ENCODE measurements around the gene SH3BP1. TPM values are rescaled to one million over a fixed set of nuclear protein-coding genes. Genes with fewer than 3 reads are reported as not detected.
"Not testable (repeated sequence)": the region's sequence is repeated elsewhere in the genome, so short reads cannot be mapped to it uniquely, and the experiment has no call there.

SH3BP1 gene
- total and polyA plus RNA-seq, 4 donors: 3.6 to 8.8 (median 5.8) TPM

GRCh38 chr22:37604074-37604473 is 35.4 kb upstream of the SH3BP1 start:
- no peak for DNase-seq (ENCODE audit: low read depth in 4 of 6, low spot score in 6 of 6)
- Histone ChIP-seq H3K36me3 (ENCODE audit: control insufficient read depth, insufficient read depth, low read length) (no peaks in the 10 kb centered on the region), H3K27me3 (ENCODE audit: control insufficient read depth, insufficient read depth, low read length) (peaks cover 5% of the 10 kb centered on the region), H3K27ac (ENCODE audit: low read depth, low read length) (no peak overlapping the region), H3K4me1 (ENCODE audit: control insufficient read depth, insufficient read depth, low read length) (peaks cover 26% of the 10 kb centered on the region), H3K4me3 (ENCODE audit: low read depth, low read length) (no peak overlapping the region), H3K9me3 (ENCODE audit: control insufficient read depth, insufficient read depth, low read length) (no peaks in the 10 kb centered on the region)
- 97% methylated on average over 3 of the region's 6 CpGs for WGBS (ENCODE audit: insufficient coverage)

DNA sequence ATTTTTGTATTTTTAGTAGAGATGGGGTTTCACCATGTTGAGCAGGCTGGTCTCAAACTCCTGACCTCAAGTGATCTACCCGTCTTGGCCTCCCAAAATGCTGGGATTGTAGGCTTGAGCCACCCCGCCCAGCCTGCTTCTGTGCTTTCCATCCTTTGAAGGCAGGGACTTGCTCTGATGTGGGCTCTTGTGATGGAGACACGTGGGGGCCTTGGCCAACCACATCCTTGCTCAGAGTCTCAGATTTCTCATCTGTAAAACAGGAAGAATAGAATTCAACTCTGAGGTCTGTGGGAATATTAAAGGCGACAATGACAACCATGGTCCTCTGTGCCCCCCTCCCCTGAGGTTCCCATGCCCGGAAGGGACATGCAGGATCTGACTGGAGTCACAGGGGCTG is 34.6 kb upstream of the SH3BP1 start:
- peaks cover 26% of the 10 kb centered on the region for H3K4me1 ChIP-seq (ENCODE audit: control insufficient read depth, insufficient read depth, low read length)
- DNase-seq (ENCODE audit: low read depth in 4 of 6, low spot score in 6 of 6): no peak
- H3K27me3 ChIP-seq (ENCODE audit: control insufficient read depth, insufficient read depth, low read length): peaks cover 5% of the 10 kb centered on the region
- H3K9me3 ChIP-seq (ENCODE audit: control insufficient read depth, insufficient read depth, low read length): no peaks in the 10 kb centered on the region
- H3K4me3 ChIP-seq (ENCODE audit: low read depth, low read length): no peak overlapping the region
- WGBS (ENCODE audit: insufficient coverage): 75% methylated on average over 3 of the region's 5 CpGs
- no peaks in the 10 kb centered on the region for H3K36me3 ChIP-seq (ENCODE audit: control insufficient read depth, insufficient read depth, low read length)
- H3K27ac ChIP-seq (ENCODE audit: low read depth, low read length): no peak overlapping the region

DNA sequence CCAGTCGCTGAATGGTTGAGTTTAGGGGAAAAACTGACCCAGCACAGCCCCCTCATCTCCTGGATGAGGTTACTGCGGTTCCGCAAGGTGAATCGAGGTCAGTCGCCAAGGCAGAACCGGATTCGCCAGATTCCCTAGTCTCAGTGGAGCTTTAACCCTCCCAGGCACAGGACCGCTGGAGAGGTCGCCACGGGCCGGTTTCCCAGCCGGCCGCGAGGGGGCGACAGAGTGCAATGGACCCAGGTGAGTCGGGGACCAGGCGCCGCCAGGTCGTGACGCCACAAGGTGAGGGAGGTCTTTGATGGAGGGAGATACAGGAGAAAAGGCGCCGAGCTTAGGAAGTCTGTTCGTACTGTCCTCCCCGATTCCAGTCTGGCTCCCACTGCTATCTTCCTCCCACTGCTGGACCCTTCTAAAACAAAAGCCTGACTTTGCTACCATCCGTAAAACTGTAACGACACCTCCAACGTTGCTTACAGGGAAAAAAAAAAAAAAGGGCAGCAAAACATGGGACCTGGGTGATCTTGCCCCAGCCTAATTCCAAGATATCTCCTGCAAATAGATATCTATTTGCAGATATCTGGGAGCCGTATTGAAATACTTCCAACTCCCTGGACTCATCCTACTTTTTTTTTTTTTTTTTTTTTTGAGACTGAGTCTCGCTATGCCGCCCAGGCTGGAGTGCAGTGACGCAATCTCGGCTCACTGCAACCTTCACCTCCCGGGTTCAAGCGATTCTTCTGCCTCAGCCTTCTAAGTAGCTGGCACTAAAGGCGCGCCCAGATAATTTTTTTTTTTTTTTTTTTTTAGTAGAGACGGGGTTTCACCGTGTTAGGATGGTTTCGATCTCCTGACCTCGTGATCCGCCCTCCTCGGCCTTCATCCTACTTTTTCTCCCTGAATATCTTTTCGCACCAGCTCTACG is 32.2 kb upstream of the SH3BP1 start:
- peak overlapping the region; percentile 36 for H3K4me3 ChIP-seq (ENCODE audit: low read depth, low read length)
- H3K9me3 ChIP-seq (ENCODE audit: control insufficient read depth, insufficient read depth, low read length): no peaks in the 10 kb centered on the region
- 0% methylated on average over 20 of the region's 44 CpGs for WGBS (ENCODE audit: insufficient coverage)
- peak in 4 of 6 donors; percentile 44 to 94 (median 71) for DNase-seq (ENCODE audit: low read depth in 4 of 6, low spot score in 6 of 6)
- H3K36me3 ChIP-seq (ENCODE audit: control insufficient read depth, insufficient read depth, low read length): peaks cover 3% of the 10 kb centered on the region
- H3K27me3 ChIP-seq (ENCODE audit: control insufficient read depth, insufficient read depth, low read length): no peaks in the 10 kb centered on the region
- H3K27ac ChIP-seq (ENCODE audit: low read depth, low read length): peak overlapping the region; percentile 48
- H3K4me1 ChIP-seq (ENCODE audit: control insufficient read depth, insufficient read depth, low read length): peaks cover 36% of the 10 kb centered on the region

DNA sequence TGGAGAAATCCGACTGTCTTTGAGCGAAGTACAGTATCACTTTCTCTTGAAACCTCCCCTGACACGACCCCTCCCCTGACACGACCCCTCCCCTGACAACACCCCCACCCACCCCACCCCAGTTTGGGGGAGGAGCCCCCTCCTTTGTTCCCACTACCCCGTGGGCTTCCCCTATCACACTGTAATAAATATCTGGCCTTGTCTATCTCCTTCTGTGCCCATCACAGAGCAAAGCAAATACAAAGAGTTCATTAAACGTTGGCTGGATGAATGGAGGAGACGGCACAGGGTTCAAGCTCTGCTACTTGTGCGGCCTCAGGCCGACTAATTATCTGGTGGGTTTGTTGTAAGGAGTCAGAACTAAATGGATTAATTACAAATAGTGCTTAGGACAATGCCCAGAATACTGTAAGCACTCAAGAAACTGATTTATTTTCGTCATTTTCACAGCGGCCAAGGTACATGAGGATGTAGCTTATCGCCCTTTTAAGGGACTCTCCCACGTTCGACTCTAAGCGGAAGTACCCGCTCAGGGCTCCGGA is 31.5 kb upstream of the SH3BP1 start:
- DNase-seq (ENCODE audit: low read depth in 4 of 6, low spot score in 6 of 6): no peak
- 0% methylated on average over 10 of the region's 17 CpGs for WGBS (ENCODE audit: insufficient coverage)

GRCh38 chr22:37608477-37609239 is 30.8 kb upstream of the SH3BP1 start, which contains the start of gene GGA1:
Gene GGA1, plus strand, starts transcription at chr22:37608834. Its CDS starts 27 bp downstream, at chr22:37608861.
- Histone ChIP-seq H3K4me3 (ENCODE audit: low read depth, low read length) (peak within 1 kb of the TSS; percentile 77), H3K36me3 (ENCODE audit: control insufficient read depth, insufficient read depth, low read length) (peaks cover 11% of the 10 kb centered on the region), H3K27ac (ENCODE audit: low read depth, low read length) (peak within 1 kb of the TSS; percentile 98), H3K27me3 (ENCODE audit: control insufficient read depth, insufficient read depth, low read length) (no peaks in the 10 kb centered on the region), H3K9me3 (ENCODE audit: control insufficient read depth, insufficient read depth, low read length) (no peaks in the 10 kb centered on the region), H3K4me1 (ENCODE audit: control insufficient read depth, insufficient read depth, low read length) (peaks cover 45% of the 10 kb centered on the region)
- WGBS (ENCODE audit: insufficient coverage): 0% methylated on average over 80 of the region's 82 CpGs
- DNase-seq (ENCODE audit: low read depth in 4 of 6, low spot score in 6 of 6): peak; percentile 91 to 99 (median 96)

More for the DNA sequence above, 31.5 kb upstream of the SH3BP1 start:
- peak overlapping the region; percentile 98 for H3K27ac ChIP-seq (ENCODE audit: low read depth, low read length)
- no peaks in the 10 kb centered on the region for H3K27me3 ChIP-seq (ENCODE audit: control insufficient read depth, insufficient read depth, low read length)
- H3K9me3 ChIP-seq (ENCODE audit: control insufficient read depth, insufficient read depth, low read length): no peaks in the 10 kb centered on the region
- H3K4me1 ChIP-seq (ENCODE audit: control insufficient read depth, insufficient read depth, low read length): peaks cover 39% of the 10 kb centered on the region
- H3K4me3 ChIP-seq (ENCODE audit: low read depth, low read length): peak overlapping the region; percentile 77
- H3K36me3 ChIP-seq (ENCODE audit: control insufficient read depth, insufficient read depth, low read length): peaks cover 6% of the 10 kb centered on the region

GRCh38 chr22:37609240-37610152 is 30.0 kb upstream of the SH3BP1 start:
- H3K27ac ChIP-seq (ENCODE audit: low read depth, low read length): peak overlapping the region; percentile 98
- peak overlapping the region; percentile 77 for H3K4me3 ChIP-seq (ENCODE audit: low read depth, low read length)
- peaks cover 47% of the 10 kb centered on the region for H3K4me1 ChIP-seq (ENCODE audit: control insufficient read depth, insufficient read depth, low read length)
- H3K27me3 ChIP-seq (ENCODE audit: control insufficient read depth, insufficient read depth, low read length): no peaks in the 10 kb centered on the region
- peaks cover 19% of the 10 kb centered on the region for H3K36me3 ChIP-seq (ENCODE audit: control insufficient read depth, insufficient read depth, low read length)
- no peak for DNase-seq (ENCODE audit: low read depth in 4 of 6, low spot score in 6 of 6)
- no peaks in the 10 kb centered on the region for H3K9me3 ChIP-seq (ENCODE audit: control insufficient read depth, insufficient read depth, low read length)
- 13% methylated on average over 26 of the region's 26 CpGs for WGBS (ENCODE audit: insufficient coverage)

DNA sequence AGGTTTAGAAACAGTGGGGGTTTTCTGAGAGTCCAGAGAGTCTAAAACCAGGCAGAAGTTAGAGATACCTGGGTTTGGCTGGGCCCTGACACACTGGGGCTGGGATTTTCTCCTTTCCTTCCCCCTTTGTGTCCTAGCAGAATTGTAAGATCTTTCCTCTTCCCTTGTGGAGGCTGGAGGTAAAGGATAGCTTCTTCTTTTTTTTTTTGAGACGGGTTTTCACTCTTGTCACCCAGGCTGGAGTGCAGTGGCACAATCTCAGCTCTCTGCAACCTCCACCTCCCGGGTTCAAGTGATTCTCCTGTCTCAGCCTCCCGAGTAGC is 29.4 kb upstream of the SH3BP1 start:
- peaks cover 47% of the 10 kb centered on the region for H3K4me1 ChIP-seq (ENCODE audit: control insufficient read depth, insufficient read depth, low read length)
- H3K27ac ChIP-seq (ENCODE audit: low read depth, low read length): peak overlapping the region; percentile 98
- not testable (repeated sequence) for DNase-seq (ENCODE audit: low read depth in 4 of 6, low spot score in 6 of 6); H3K27me3 ChIP-seq (ENCODE audit: control insufficient read depth, insufficient read depth, low read length); H3K9me3 ChIP-seq (ENCODE audit: control insufficient read depth, insufficient read depth, low read length)
- 92% methylated on average over 2 of the region's 3 CpGs for WGBS (ENCODE audit: insufficient coverage)
- peaks cover 25% of the 10 kb centered on the region for H3K36me3 ChIP-seq (ENCODE audit: control insufficient read depth, insufficient read depth, low read length)
- H3K4me3 ChIP-seq (ENCODE audit: low read depth, low read length): peak overlapping the region; percentile 77

- DNase-seq (ENCODE audit: low read depth in 4 of 6, low spot score in 6 of 6): no peak
- 88% methylated on average over 7 of the region's 15 CpGs for WGBS (ENCODE audit: insufficient coverage)
- no peaks in the 10 kb centered on the region for H3K27me3 ChIP-seq (ENCODE audit: control insufficient read depth, insufficient read depth, low read length)
- no peaks in the 10 kb centered on the region for H3K9me3 ChIP-seq (ENCODE audit: control insufficient read depth, insufficient read depth, low read length)
- H3K27ac ChIP-seq (ENCODE audit: low read depth, low read length): peak overlapping the region; percentile 98
- H3K36me3 ChIP-seq (ENCODE audit: control insufficient read depth, insufficient read depth, low read length): peaks cover 29% of the 10 kb centered on the region
- peaks cover 47% of the 10 kb centered on the region for H3K4me1 ChIP-seq (ENCODE audit: control insufficient read depth, insufficient read depth, low read length)
- no peak overlapping the region for H3K4me3 ChIP-seq (ENCODE audit: low read depth, low read length)
Measured at GRCh38 chr22:37610480-37611129, 28.9 kb upstream of the SH3BP1 start.
